ENCODE measurements around the gene RALGAPA2.

DNA sequence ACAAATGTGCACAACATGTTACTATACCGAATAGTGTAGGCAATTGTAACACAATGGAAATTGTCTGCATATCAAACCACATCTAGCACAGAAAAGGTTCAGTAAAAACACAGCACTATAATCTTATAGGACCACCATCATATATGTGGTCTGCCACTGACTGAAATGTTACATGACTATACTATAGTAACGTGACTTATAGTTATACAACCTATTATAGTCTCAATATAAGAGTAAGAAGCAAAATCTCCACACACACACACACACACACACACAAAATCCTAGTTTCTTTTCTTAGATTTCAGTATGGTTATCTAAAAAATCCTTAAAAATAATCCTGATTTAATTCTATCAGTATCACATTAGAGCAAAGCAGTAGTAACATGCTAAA lies 164.6 kb downstream of the RALGAPA2 start:
- TF ChIP-seq POLR2AphosphoS5 (IDR thresholded peaks at IDR 0.05): no peak
- TF ChIP-seq, protein P1, sequence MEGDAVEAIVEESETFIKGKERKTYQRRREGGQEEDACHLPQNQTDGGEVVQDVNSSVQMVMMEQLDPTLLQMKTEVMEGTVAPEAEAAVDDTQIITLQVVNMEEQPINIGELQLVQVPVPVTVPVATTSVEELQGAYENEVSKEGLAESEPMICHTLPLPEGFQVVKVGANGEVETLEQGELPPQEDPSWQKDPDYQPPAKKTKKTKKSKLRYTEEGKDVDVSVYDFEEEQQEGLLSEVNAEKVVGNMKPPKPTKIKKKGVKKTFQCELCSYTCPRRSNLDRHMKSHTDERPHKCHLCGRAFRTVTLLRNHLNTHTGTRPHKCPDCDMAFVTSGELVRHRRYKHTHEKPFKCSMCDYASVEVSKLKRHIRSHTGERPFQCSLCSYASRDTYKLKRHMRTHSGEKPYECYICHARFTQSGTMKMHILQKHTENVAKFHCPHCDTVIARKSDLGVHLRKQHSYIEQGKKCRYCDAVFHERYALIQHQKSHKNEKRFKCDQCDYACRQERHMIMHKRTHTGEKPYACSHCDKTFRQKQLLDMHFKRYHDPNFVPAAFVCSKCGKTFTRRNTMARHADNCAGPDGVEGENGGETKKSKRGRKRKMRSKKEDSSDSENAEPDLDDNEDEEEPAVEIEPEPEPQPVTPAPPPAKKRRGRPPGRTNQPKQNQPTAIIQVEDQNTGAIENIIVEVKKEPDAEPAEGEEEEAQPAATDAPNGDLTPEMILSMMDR (IDR thresholded peaks at IDR 0.05): no peak
